Fibroblast of peridontal ligament (primary cell): ENCODE measurements around the gene ATP6V1A.

Source experiments
- DNase-seq: peaks from one replicate; pipeline ENCODE4 v3.0.0-alpha.2; 2010; ENCODE audit errors: extremely low read depth

Gene ATP6V1A

GRCh38 chr3:113746548-113747282, at the start of gene ATP6V1A:
Gene ATP6V1A, plus strand, starts transcription at chr3:113747035. Its CDS starts 31,719 bp downstream, at chr3:113778754.
- DNase-seq: peak; percentile 96

GRCh38 chr3:113697500-113698090, 49.2 kb upstream of the ATP6V1A start:
- peak; percentile 41 for DNase-seq

GRCh38 chr3:113698213-113698742, 48.6 kb upstream of the ATP6V1A start:
- DNase-seq: no peak

- no peak for DNase-seq
These were observed 47.9 kb upstream of the ATP6V1A start for GRCh38 chr3:113698956-113699355.

GRCh38 chr3:113707835-113708234, 39.0 kb upstream of the ATP6V1A start:
- no peak for DNase-seq

- no peak for DNase-seq
These were observed 34.7 kb upstream of the ATP6V1A start for GRCh38 chr3:113712129-113712528.

- peak; percentile 50 for DNase-seq
These were observed 32.1 kb upstream of the ATP6V1A start for GRCh38 chr3:113714702-113715101.

- DNase-seq: no peak
These were observed 29.5 kb upstream of the ATP6V1A start for GRCh38 chr3:113717308-113717707.

GRCh38 chr3:113717818-113718217, 29.0 kb upstream of the ATP6V1A start:
- no peak for DNase-seq

- no peak for DNase-seq
These were observed 27.5 kb upstream of the ATP6V1A start for GRCh38 chr3:113719294-113719693.

- DNase-seq: no peak
These were observed 27.1 kb upstream of the ATP6V1A start for GRCh38 chr3:113719758-113720157.

- DNase-seq: no peak
These were observed 25.2 kb upstream of the ATP6V1A start for GRCh38 chr3:113721636-113722035.

GRCh38 chr3:113728661-113729060, 18.2 kb upstream of the ATP6V1A start:
- no peak for DNase-seq

- DNase-seq: no peak
These were observed 16.3 kb upstream of the ATP6V1A start for GRCh38 chr3:113730550-113730949.

GRCh38 chr3:113731694-113732093, 15.1 kb upstream of the ATP6V1A start:
- DNase-seq: no peak

GRCh38 chr3:113736548-113737089, 10.2 kb upstream of the ATP6V1A start:
- DNase-seq: peak; percentile 89

GRCh38 chr3:113741086-113741485, 5.7 kb upstream of the ATP6V1A start:
- no peak for DNase-seq

GRCh38 chr3:113741620-113742019, 5.2 kb upstream of the ATP6V1A start:
- DNase-seq: no peak

- DNase-seq: no peak
These were observed 3.7 kb upstream of the ATP6V1A start for GRCh38 chr3:113743006-113743630.

- DNase-seq: peak; percentile 94
These were observed 1.7 kb upstream of the ATP6V1A start for GRCh38 chr3:113744941-113745755.

GRCh38 chr3:113745756-113746547, 883 bp upstream of the ATP6V1A start, which contains the start of gene NAA50:
Gene NAA50, minus strand, starts transcription at chr3:113746249. Its CDS starts 300 bp downstream, at chr3:113745949.
- DNase-seq: peak; percentile 94
